HG02938 (cell line): ENCODE data around the gene TNS1.
A peak's percentile ranks its signal among the peaks of the same experiment; 100 is the strongest.

Source experiments
- ATAC-seq: cut with Tn5 transposase; IDR thresholded peaks from one replicate; pipeline ENCODE4 v1.9.1; 2021; ENCODE audit warnings: mild to moderate bottlenecking, moderate library complexity; ENCODE audit not compliant: unreplicated experiment

The TNS1 gene

GRCh38 chr2:217902379-217903141 is 100.2 kb downstream of the TNS1 start:
- ATAC-seq = no peak

GRCh38 chr2:217901835-217902378 is 100.9 kb downstream of the TNS1 start:
- ATAC-seq = no peak

- ATAC-seq = no peak
Observed at GRCh38 chr2:217901400-217901799, 101.4 kb downstream of the TNS1 start.

GRCh38 chr2:217900780-217901360 is 101.9 kb downstream of the TNS1 start:
- no peak for ATAC-seq

- ATAC-seq = no peak
Observed at GRCh38 chr2:217900010-217900779, 102.6 kb downstream of the TNS1 start.

GRCh38 chr2:217899231-217900009 is 103.4 kb downstream of the TNS1 start:
- peak; percentile 63 for ATAC-seq

- no peak for ATAC-seq
Observed at GRCh38 chr2:217897816-217898806, 104.7 kb downstream of the TNS1 start.

- ATAC-seq = no peak
Observed at GRCh38 chr2:217897091-217897715, 105.6 kb downstream of the TNS1 start.

- no peak for ATAC-seq
Observed at GRCh38 chr2:217895070-217895635, 107.6 kb downstream of the TNS1 start.

GRCh38 chr2:217893440-217893839 is 109.4 kb downstream of the TNS1 start:
- no peak for ATAC-seq

- ATAC-seq = no peak
Observed at GRCh38 chr2:217892560-217892959, 110.2 kb downstream of the TNS1 start.

GRCh38 chr2:217890445-217890844 is 112.3 kb downstream of the TNS1 start:
- ATAC-seq = no peak

GRCh38 chr2:217889656-217890055 is 113.1 kb downstream of the TNS1 start:
- no peak for ATAC-seq

GRCh38 chr2:217887841-217888701 is 114.7 kb downstream of the TNS1 start:
- ATAC-seq = no peak

GRCh38 chr2:217886720-217887309 is 116.0 kb downstream of the TNS1 start:
- ATAC-seq = peak; percentile 61

GRCh38 chr2:217886091-217886490 is 116.7 kb downstream of the TNS1 start:
- no peak for ATAC-seq

GRCh38 chr2:217884985-217885384 is 117.8 kb downstream of the TNS1 start:
- ATAC-seq = no peak
